Activated gamma-delta T cell treated with anti-CD3 and anti-CD28 coated beads, Interleukin-2, amount 50 U/mL, for 16 hours (primary cell): ENCODE results near the gene HAPLN2.
"Not testable (repeated sequence)": the region's sequence is repeated elsewhere in the genome, so short reads cannot be mapped to it uniquely, and the experiment has no call there.

Experiments
- DNase-seq: peaks from one replicate; pipeline ENCODE4 v3.0.0-alpha.2; 2020; ENCODE audit warnings: low read depth

HAPLN2 gene

DNA sequence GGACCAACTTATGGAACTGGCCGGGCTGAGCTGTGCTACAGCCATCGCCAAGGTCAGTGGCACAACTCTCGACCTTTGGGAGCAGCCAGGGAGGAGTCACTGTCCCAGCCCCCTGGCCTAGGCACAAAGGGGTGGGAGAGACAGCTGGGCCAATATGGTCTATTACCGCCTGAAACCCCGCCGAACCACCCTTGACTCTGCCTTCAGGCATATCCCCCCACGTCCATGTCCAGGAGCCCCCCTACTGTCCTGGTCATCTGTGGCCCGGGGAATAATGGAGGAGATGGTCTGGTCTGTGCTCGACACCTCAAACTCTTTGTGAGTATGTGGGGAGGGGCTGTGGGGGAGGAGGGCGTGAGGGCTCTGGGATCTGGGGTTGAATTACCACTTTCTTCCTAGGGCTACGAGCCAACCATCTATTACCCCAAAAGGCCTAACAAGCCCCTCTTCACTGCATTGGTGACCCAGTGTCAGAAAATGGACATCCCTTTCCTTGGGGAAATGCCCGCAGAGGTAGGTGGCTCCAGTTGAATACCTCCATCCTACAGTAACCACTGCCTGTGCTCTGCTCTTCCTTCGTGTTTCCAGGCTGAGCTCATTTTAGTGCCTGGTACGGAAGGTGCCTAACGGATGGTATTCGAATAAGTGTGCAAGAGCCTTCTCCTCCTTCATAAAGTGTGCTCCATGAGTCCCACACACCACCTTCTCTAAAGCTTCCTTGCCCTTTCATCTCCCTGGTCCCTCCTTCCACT, 26.9 kb upstream of the HAPLN2 start:
- DNase-seq: no peak

DNA sequence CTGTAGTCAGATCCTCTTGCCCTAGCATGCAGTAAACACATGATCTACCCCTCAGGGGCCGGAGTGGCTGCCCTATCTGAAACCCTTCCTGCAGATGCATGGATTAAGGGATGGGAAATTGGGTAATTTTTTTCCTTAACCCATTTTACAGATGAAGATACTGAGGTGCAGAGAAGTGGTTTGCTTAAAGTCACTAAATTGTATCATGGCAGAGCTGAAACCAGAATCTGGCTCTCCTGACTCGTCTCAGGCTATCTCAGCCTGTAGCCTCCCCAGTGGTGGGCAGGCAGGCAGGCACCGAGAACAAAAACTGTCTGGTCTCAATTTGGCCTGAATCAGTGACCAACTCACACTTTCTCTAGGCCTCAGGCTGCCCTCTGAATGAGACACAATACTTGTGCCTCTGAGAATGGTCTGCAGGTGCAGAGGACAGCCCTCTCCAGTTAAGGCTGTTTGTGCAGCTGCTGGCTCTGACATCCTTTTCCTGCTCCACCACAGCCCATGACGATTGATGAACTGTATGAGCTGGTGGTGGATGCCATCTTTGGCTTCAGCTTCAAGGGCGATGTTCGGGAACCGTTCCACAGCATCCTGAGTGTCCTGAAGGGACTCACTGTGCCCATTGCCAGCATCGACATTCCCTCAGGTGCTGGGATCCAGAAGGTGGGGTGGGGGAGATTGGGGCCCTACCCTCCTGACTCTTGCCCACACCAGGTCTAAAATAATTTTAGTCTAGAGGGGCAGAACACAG, 26.1 kb upstream of the HAPLN2 start:
- no peak for DNase-seq

DNA sequence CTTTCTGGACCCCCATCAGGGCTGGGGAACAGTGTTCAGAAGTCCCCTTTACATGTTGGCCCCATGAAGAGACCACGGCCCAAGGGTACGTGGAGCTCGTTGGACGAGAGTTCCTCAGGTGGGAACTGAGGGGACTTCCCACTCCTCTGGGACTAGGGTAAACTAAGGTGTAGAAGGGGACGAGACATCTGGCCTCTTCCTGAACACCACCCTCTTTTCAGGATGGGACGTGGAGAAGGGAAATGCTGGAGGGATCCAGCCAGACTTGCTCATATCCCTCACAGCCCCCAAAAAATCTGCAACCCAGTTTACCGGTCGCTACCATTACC, 25.6 kb upstream of the HAPLN2 start:
- no peak for DNase-seq

DNA sequence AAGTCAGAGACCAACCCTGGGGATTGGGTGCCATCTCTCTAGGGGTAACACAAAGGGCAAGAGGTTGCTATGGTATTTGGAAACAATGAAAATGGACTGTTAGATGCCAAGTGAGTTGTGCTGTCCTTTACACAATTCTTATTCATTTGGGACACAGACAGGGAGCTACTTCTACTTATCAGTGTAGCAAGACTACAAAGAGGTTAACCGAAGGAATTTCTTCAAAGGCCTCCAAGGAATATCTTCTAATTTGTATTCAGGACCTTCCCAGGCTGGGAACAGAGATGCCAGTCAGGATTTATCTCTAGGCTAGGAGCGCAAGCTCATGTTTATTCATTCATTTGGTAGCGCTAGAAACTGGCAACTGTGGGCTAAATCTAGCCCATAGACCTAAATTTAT, 25.0 kb upstream of the HAPLN2 start:
- DNase-seq: no peak

DNA sequence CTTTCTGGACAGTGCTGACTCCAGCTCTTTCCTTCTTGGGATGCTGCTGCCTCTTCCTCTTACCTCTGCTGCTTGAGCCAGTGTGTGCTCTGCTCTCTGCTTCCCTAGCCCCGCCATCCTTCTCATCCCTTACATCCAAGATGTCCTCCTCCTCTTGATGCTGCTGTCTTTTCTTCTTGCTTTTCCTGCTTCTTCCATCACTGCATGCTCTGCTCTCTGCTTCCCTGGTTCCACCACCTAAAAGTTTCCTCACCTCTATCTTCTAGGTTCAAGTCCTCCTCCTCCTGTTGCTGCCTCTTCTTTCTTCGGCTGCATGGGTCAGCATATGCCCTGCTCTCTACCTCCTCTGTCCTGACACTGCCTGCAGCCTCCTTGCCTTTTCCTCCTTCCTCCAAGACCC, 24.2 kb upstream of the HAPLN2 start:
- DNase-seq: no peak

DNA sequence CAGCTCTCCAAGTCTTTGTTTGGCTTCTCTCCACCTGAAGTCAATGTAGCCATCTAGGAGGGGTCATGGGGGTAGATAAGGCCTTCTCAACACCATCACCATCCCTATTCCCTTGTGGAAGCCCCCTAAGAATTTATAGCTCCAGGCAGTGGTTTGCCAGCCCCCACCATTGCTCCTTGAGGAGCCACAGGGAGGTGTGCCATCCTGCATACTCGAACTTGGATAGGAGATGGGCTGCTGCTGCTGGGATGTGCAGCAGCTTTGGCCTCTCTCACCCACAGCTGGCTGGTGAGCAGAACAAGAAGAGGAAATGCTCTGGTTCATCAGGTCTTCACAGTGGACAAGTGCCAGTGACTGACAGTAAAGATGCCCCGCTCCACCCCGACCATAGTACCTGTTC, 22.8 kb upstream of the HAPLN2 start:
- DNase-seq: no peak

DNA sequence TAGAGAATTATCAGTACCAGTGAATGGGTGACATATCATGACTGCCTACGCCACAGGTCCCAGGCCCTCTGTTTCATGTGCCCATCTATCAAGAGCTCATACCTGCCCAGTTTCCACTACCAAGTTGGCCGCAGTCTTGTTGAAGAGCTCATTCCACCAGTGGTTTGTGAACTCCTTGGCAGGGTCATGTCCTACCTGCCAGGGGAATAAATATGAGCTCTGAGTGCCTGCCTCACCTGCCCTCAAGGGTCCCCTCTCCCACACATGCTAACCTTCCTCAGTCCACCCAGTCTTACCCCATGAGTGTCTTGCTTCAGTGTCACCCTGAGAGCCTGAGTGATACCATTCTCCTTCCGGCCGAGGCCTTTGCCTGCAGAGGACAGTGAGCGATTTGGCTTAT, 21.1 kb upstream of the HAPLN2 start:
- DNase-seq: no peak

DNA sequence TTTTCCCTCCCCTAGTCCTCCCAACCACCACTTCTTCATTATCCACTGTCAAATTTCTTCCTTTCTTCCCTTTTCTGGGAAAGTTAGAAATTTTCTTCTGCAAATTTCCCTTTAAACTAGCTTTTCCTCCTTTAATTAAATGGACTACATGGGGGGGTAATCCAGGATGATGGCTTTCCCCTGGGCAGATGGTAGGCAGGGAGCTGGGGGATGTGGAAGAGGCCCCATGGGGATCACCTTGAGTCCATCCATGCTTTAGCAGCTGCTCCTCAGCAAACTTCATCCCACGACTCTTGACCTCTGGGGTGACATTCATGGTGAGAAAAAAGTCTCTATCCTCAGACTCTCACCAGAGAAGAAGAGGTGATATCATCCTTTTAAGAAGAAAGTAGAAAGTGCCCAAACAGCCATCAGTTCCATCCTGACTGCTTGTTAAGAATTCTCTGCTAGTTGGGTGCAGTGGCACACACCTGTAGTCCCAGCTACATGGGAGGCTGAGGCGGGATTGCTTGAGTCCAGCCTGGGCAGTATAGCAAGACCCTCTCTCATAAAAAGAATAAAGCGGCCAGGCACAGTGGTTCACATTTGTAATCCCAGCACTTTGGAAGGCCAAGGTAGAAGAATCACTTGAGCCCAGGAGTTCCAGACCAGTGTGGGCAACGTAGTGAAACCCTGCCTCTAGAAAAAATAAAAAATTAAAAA, 20.3 kb upstream of the HAPLN2 start:
- DNase-seq: no peak

DNA sequence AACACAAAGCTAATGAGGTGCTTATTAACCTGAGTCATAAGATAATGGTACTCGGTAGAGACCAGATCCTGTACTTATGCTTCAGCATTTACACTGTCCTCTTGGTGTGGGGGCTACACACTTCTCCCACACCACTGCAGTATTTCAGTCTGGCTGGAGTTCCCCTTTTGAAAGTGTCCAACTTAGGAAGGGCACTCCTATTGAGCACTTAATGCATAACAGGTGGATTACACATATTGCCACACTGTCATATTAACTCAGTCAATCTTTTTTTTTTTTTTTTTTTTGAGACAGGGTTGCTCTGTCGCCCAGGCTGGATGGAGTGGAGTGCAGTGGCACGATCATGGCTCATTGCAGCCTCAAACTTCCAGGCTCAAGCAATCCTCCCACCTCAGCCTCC, 19.4 kb upstream of the HAPLN2 start:
- no peak for DNase-seq

DNA sequence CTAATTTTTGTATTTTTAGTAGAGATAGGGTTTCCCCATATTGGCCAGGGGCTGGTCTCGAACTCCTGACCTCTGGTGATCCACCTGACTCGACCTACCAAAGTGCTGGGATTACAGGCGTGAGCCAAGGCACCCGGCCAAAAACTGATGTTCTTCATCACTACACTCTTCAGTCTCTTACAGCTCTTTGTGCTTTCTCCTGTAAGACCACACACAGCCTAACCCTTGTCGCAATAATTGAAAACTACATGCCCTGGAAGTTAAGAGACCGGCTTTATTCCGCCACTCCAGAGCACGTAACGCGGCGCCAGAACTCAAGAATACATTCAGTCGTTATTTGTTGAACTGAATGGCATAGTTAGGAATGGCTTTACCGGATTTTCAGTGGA, 18.5 kb upstream of the HAPLN2 start:
- no peak for DNase-seq

DNA sequence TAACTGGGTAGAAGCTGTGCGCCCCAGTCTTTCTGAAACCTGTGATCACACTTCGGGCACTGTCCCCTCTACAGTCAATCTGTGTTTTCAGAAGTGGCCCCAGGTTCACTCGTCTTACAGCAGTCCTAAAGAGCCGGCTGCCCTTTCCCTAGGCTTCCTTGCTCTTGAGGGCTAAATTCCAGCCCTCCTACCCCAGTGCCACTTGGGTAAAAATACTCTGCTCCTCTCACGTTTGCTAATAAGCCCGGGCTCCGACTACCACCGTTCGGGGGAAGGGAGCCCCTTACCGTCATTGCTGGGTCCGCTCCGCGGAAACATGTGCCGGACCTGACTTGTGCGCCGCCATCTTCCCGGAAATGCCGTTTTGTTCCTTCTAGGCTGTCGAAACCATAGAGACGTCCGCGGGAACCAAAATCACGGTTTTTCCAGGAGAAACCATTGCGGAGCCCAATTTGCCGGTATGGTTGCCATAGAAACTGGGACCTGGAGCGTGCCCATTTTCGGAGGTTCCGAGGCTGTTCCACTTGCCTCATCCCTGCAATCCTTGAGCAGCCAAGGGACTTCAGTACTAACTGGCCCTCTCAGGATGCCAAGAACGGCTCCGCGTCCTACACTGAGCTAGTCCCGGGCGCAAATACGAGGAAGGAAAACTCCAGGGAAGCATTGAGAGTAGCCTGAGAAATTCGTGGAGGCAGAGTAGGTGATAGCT, 17.9 kb upstream of the HAPLN2 start, which contains the start of gene GPATCH4:
Gene GPATCH4 (minus strand): TSS at position 358 of the 709 bp plus-strand sequence.
- peak; percentile 61 for DNase-seq

DNA sequence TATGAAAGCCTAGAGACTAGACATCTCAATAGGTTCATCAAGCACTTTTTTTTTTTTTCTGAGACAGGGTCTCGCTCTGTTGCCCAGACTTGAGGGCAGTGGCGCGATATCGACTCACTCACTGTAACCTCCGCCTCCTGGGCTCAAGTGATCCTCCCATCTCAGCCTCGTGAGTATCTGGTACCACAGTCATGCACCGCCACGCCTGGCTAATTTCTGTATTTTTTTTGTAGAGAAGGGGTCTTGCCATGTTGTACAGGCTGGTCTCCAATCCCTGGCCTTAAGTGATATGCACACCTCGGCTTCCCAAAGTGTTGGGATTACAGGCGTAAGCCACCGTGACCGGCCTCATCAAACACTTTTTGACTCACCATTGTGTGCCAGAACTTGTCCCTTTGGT, 17.3 kb upstream of the HAPLN2 start:
- DNase-seq: no peak

DNA sequence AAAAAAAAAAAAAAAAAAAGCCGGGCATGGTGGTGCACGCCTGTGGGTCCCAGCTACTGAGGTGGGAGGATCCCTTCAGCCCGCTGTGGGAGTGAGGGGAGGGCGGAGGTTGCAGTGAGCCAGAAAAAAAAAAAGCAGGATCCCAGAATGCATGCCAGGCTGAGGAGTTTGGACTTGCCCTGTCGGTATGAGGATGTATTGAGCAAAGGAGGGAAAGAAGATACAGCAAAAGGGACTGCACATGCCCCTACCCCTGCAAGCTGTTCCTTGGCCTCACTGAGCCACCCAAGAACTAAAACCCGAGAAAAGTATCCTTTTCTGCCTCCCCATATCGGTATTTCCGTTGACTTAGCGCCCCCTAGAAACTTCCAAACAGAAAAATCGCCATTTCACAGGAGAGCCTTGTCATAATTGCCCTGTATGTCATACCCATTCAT, 16.6 kb upstream of the HAPLN2 start:
- no peak for DNase-seq

DNA sequence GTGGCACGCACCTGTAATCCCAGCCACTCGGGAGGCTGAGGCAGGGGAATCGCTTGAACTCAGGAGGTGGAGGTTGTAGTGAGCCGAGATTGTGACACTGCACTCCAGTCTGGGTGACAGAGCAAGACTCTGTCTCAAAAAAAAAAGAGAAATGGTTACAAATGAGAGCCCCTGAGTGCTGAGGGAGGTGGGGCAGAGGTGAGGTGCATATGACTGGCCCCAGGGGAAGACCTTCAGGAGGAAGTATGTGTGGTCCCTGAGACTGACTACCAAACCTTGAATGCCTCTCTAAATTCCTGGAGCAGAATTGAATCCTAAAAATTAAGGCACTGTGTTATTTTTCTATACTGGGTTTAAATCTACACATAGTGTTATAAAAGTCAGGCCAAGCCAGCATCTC, 11.9 kb upstream of the HAPLN2 start:
- DNase-seq: not testable (repeated sequence)

DNA sequence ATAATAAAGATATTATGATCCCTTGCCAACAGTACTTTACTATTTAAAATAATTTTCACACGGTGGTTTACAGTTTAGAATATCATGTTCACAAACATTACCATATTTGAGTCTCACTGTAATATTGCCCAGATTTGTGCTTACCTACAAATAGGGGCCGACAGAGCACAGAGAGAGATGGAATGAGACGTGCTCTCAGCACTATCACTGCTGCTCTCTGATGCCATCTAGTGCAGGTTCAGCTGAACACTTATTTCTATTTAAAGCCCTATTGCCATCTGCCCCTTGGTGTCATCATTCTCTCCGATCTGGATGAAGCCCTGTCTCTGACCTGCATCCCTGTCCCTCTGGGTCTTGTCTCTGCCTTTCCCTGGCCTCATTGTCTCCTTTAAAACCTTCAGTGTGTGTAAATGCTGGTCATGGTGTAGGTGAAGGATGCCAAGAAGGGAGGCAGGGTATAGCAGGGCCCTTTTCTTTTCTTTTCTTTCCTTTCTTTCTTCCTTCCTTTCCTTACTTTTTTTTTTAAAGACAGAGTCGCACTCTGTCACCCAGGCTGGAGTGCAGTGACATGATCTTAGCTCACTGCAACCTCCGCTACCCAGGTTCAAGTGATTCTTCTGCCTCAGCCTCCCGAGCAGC, 11.1 kb upstream of the HAPLN2 start:
- peak; percentile 47 for DNase-seq

DNA sequence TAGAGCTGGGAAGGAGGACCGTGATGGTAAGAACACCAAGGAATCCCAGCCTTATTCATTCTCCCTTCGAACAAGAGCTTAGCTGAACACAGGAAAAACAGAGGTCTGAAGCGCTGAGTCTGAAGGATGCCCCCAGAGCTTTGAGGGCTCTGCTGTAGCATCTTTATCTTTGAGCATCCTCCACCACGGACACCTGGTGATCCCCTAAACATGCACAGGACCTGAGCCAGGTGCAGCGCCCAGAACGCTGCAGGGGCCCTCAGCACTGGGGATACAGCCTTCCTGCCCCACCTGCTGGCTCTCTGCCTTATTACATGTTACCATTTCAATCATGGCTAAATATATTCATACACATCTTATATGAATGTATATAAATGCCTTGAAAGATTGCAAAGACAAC, 10.2 kb upstream of the HAPLN2 start:
- DNase-seq: peak; percentile 41

DNA sequence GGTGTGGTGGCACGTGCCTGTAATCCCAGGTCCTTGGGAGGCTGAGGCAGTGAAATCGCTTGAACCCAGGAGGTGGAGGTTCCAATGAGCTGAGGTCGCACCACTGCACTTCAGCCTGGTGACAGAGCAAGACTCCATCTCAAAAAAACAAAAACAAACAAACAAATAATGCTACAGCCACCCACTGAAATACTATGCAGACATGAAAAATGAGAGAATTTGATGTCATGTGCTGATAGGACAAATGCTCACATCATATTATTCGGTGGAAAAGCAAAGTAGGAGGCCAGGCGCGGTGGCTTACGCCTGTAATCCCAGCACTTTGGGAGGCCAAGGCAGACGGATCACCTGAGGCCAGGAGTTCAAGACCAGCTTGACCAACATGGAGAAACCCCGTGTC, 9.1 kb upstream of the HAPLN2 start:
- not testable (repeated sequence) for DNase-seq

DNA sequence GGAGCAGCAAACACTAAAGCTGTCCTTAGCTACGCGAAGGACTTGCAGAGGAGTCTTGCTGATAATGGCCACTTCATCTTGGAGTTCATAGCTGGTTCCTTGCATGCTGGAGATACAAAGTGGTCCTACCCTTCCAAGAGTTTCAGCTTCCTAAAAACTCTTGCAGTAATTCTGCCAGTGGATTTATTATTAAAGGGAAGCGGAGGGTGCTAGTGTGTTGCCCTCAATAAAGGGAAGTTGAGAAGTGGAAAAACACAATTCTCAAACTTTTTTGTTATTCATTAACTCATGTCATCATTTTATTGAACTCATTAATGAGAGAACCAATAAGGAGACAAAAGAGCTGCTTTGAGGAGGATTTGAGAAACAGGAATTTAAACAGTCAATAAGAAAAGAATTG, 6.5 kb upstream of the HAPLN2 start:
- DNase-seq: no peak

DNA sequence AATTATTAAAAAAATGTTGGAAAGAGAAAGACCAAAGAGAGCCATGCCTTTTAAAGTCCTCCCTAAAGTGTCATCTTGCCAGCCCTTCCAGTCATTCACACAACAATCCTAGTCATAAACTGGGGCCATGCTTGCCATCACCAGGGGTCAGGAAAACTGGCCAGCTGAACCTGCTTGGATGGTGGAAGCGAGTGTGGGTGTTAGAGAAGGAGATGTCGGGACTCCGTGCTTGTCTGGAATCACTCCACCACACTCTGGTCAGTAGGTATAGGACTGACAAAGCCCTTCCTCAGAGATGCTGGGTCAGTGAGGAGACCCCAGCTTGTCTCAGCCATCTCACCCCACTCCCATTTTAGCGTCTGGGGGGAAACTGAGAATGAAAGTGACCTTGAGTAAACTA, 3.3 kb upstream of the HAPLN2 start:
- no peak for DNase-seq

DNA sequence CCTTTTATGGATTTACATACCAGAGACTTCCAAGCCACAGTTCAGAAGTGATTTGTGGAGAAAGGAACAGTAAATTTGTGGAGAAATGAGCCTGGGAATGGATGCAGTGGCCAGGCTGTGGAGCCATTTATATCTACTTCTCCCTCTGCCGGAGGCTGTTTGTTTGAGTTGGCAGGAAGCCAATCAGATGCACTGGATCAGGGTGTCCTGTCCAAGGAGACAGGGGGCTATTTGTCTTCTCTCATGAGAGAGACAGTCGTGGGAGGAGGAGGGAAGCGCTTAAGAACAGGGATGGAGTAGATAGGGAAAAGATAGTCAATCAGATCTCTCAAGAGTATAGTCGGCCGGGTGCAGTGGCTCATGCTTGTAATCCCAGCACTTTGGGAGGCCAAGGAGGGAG, 2.8 kb upstream of the HAPLN2 start:
- no peak for DNase-seq

DNA sequence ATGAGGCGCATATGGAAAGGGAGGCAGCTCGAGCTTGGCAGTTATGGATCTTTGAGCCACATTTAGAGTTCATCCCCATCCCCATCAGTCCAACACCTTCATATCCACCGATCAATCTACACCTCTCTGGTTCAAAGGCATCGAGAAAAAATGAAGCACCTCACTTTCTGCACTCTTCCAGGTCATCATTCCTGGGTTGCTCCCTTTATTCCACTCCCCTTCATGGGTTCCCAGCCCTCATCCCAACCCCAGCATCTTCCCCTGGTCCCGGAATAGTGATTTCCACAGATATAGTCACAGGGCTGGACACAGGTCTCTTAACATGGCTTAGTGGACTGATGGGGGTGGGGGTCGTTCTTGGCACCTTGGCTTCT, 354 bp downstream of the HAPLN2 start:
- no peak for DNase-seq
